HG02885 (cell line): ENCODE results near the gene RPS6KA2.

Source experiments
- ATAC-seq: cut with Tn5 transposase; IDR thresholded peaks from one replicate; pipeline ENCODE4 v1.9.1; 2021; ENCODE audit warnings: mild to moderate bottlenecking; ENCODE audit not compliant: unreplicated experiment, poor library complexity

Gene RPS6KA2

GRCh38 chr6:166440729-166441128 is 186.3 kb downstream of the RPS6KA2 start:
- no peak for ATAC-seq

GRCh38 chr6:166440106-166440505 is 186.9 kb downstream of the RPS6KA2 start:
- ATAC-seq, result no peak

DNA sequence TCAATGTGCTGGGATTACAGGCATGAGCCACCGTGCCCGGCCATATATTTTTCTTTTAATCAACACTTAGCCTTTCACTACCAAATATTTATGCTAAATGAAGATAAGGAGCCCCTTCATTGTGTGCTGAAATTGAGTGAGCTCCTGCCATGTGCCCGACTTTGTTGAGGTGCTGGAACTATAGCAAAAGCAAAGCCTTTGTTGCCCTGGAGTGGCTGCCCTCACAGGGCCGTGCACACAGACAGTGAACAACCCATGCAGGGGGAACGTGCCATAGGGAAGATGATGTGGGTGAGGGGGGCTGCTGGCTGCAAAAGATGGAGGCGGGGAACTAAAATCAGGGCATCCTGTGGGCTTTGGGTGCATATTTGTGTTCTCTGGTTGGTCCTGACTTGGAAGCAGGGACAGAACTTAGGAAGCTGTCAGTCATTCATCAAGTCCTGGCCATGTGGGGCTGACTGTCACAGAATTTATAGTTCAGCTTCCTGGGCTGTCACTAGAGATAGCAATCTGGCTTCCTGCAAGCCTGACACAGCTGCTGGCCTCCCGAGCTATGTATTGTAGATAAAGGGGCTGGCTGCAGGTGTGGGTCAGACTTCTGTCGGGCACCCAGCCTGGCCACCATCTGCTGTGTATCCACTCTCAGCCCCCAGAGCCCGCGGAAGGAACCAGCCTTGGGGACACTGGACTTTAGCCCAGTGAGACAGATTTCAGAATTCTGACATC is 187.5 kb downstream of the RPS6KA2 start:
- no peak for ATAC-seq

GRCh38 chr6:166438211-166438861 is 188.7 kb downstream of the RPS6KA2 start:
- no peak for ATAC-seq

DNA sequence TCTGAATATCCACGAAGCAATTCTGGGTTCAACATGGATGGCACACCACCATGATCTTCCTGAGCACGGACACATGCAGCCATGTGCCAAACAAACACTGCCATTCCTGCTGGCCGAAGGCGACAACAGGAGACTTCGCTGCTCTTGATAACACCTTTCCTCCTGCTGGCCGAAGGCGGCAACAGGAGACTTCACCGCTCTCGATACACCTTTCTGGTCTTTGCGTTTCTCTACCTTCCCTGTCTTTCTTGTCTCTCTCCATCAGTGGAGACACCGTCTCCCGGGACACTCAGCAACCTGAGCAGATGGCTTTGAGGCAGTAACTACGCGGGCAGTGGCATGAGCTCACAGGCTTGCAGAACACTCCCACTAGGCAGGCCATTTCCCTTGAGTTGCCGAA is 189.4 kb downstream of the RPS6KA2 start:
- ATAC-seq, result no peak

DNA sequence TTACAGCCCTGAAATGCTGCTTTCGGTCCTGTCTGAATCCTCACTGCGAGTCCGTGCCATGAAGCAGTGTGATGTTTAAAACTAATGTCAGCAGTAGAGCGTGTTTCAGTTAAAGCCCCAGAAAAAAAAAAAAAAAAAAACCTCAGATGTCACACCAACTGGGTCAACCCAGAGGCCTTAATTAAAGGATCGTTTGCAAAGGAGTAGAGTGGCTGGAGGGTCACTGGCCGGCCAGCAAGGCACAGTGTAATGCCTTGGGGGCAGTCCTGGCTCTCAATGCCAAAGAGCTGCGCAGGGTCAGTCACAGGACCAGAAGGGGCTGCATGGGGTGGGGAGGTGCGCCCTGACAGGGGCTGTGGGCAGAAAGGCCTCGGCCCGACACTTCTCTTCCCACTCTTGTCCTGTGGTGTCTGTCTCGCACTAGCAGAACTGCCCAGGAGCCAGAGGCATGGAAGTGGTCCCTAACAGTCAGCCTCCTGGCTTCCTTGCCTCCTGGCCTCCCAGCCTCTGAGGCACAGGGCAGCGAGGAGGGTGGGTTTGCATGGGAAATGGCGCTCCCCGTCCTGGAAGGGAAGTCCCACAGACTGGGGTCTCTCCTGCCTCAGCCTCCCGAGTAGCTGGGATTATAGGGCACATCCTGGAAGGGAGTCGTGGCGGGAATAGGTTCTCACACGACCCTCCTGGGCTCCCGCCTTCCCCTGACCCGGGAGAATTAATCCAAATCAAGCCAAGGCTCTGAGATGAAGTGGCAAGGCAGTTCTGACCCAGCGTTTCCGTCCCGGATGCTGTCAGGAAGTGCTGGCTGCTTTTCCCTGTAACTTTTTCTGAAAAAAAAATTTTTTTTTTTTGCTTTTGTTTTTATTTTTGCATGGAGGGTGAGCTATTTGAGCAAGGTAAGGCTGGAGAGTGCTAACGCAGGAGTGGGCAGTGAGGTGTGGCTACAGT is 190.6 kb downstream of the RPS6KA2 start:
- no peak for ATAC-seq

GRCh38 chr6:166435574-166435973 is 191.5 kb downstream of the RPS6KA2 start:
- peak; percentile 47 for ATAC-seq

DNA sequence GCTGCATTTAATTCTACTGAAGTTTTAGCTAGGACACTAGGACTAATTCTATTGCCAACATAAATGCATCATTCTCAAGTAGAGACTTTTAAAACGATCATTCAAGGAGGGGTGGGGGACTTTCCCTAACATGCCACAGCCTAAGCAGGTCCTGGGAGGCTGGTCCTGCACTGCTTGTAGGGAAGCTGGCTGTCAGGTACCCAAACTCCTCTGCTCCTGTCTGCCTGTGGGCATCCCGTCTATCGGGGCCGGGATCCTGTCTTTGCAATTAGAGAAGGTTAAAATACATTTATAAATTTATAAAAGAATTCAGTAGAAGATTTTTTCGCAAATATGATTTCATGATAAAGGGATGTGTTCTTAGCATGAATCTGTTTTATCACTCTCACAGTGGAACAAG is 192.7 kb downstream of the RPS6KA2 start:
- ATAC-seq, result no peak

DNA sequence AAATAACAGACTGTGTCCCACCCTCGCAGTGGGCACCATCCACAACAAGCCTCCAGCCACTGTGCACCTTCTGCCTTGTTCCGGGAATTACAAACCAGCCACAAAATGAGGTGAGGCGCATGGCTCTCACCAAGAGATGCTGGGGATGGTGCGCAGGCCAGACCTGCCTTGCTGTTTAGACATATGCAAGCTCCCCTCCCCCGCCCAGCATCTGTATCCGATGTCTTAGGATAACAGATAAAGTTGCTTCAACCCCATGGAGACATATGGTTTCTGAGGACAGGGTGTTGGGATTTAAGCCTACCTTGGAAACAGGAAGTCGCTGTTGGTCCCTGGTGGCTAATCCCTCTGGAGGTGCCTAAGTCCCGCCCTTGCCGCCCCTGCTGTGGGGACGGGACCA is 194.0 kb downstream of the RPS6KA2 start:
- no peak for ATAC-seq

DNA sequence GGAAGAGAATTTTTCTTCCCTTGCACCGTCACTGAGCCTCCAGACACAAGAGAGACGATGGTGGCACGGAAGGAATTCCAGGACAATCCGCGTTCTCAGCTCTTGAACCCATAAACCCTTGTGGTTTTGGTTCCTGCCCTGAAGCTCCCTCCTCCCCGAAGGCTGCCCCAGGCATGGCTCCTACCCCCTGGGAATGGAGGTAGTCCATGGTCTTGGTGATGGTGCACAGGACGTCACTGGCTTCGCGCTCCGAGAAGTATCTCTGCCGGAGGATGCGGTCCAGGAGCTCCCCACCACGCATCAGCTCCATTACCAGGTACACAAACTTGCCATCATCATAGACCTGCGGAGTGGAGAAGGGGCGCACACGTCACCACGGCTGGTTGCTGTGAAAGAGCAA is 196.8 kb downstream of the RPS6KA2 start:
- no peak for ATAC-seq

DNA sequence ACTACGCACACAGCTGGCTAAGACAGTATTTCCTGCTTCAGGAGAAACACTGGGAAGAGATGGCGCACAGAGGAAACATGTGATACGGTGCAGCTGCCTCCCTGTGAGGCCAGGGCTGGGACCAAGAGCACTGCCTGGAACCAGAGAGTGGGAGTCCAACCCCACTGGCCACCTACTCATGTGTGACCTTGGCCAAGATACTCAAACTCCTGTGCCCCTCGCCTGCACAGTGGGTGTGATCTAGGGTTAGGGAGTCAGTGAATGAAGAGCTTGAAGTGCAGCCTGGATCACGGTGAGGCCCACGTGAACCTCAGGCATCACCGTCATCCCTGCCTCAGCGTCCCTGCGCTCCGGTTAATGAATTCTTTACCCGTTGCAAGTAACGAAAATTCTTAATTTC is 202.6 kb downstream of the RPS6KA2 start:
- ATAC-seq, result no peak

GRCh38 chr6:166423781-166424180 is 203.3 kb downstream of the RPS6KA2 start:
- ATAC-seq, result no peak

- ATAC-seq, result no peak
Measured at GRCh38 chr6:166423051-166423745, 203.9 kb downstream of the RPS6KA2 start.

DNA sequence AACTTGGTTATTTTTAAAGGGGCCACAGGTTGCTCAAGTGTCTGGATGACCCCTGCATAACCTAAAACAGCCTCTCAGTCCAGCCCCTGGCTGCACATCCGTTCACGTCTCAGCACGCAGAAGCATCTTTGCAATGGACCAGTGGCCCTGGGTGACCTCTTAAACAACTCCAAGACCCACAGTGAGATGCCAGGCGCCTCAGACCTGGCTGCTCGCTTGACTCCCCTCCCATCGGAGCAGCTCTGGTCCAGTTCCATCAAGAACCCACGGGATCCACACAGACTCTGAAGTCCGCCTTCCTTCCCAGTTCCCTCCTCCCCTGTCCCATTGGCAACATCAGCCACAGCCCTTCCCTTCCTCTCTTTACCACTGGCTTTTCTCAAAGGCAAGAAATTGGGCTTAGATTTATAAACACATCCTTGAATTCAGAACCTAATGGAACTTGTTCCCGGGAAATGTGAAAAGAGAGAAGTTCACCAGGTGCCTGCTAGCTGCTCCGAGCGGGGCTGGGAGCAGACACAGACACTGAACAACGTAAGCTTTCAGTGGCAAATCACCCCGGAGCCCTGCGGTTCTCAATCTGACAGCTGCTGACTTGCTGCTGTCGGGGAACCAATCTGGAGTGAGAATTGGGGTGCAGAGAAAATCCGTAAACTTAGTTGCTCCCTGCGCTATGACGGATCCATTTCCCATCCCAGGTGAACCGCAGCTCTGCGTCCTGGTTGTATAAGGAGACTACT is 204.7 kb downstream of the RPS6KA2 start:
- no peak for ATAC-seq

DNA sequence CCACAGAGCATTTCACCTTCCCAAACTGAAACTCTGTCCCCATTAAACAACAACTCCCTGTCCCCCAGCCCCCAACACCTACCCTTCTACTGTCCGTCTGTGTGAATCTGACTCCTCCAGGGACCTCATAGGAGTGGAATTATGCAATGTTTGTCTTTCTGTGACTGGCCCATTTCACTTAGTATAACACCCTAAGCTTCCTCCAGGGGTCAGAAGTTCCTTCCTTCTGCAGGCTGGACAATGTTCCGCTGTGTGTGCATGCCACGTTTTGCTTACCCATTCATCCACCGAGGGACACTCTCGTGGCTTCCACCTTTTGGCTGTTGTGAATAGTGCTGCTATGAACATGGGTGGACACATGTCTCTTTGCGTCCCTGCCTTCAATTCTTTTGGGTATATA is 206.7 kb downstream of the RPS6KA2 start:
- ATAC-seq, result no peak

- ATAC-seq, result no peak
Measured at GRCh38 chr6:166419717-166420116, 207.3 kb downstream of the RPS6KA2 start.

GRCh38 chr6:166419286-166419685 is 207.8 kb downstream of the RPS6KA2 start:
- ATAC-seq, result peak; percentile 98

- no peak for ATAC-seq
Measured at GRCh38 chr6:166418691-166419143, 208.3 kb downstream of the RPS6KA2 start.

DNA sequence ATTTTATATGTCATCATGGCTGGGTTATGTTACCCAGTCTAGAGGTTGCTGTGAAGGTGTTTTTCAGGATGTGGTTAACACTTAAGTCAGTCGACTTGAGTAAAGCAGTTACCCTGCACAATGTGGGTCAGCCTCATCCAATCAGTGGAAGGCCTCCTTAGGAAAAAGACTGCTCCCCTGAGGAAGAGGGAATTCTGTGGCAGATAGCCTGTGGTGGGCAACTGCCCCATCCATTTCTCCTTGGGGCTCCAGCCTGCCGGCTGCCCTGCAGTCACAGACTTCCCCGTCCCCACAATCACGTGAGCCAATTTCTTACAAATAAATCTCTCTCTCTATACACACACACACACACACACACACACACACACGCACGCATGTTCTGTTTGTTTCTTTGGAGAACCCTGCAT is 209.8 kb downstream of the RPS6KA2 start:
- no peak for ATAC-seq
